ENCODE measurements around the gene GPR55.

Gene GPR55

GRCh38 chr2:230899786-230900185 lies 25.3 kb downstream of the GPR55 start:
- DNase-seq, result no peak

- DNase-seq, result peak; percentile 46
Measured at GRCh38 chr2:230899287-230899686, 25.8 kb downstream of the GPR55 start.

- no peak for DNase-seq
Measured at GRCh38 chr2:230898713-230899091, 26.3 kb downstream of the GPR55 start.

- DNase-seq, result no peak
Measured at GRCh38 chr2:230898016-230898712, 26.9 kb downstream of the GPR55 start.

- no peak for DNase-seq
Measured at GRCh38 chr2:230896346-230897115, 28.5 kb downstream of the GPR55 start.

GRCh38 chr2:230895536-230896345 lies 29.3 kb downstream of the GPR55 start:
- DNase-seq, result no peak

GRCh38 chr2:230893841-230894781 lies 30.9 kb downstream of the GPR55 start:
- DNase-seq, result no peak

- DNase-seq, result no peak
Measured at GRCh38 chr2:230893338-230893737, 31.7 kb downstream of the GPR55 start.

GRCh38 chr2:230891509-230891908 lies 33.5 kb downstream of the GPR55 start:
- DNase-seq, result no peak

- no peak for DNase-seq
Measured at GRCh38 chr2:230891064-230891463, 34.0 kb downstream of the GPR55 start.

GRCh38 chr2:230890646-230891045 lies 34.4 kb downstream of the GPR55 start:
- DNase-seq, result no peak

GRCh38 chr2:230889911-230890601 lies 35.0 kb downstream of the GPR55 start:
- no peak for DNase-seq

- no peak for DNase-seq
Measured at GRCh38 chr2:230888824-230889400, 36.1 kb downstream of the GPR55 start.

- DNase-seq, result no peak
Measured at GRCh38 chr2:230887342-230887741, 37.7 kb downstream of the GPR55 start.

GRCh38 chr2:230886671-230887071 lies 38.4 kb downstream of the GPR55 start:
- no peak for DNase-seq

- no peak for DNase-seq
Measured at GRCh38 chr2:230886206-230886605, 38.8 kb downstream of the GPR55 start.

- DNase-seq, result peak; percentile 95
Measured at GRCh38 chr2:230885463-230886130, 39.4 kb downstream of the GPR55 start.

GRCh38 chr2:230881840-230882239 lies 43.2 kb downstream of the GPR55 start:
- no peak for DNase-seq

GRCh38 chr2:230879891-230880290 lies 45.2 kb downstream of the GPR55 start:
- peak; percentile 14 for DNase-seq

GRCh38 chr2:230879271-230879882 lies 45.7 kb downstream of the GPR55 start:
- DNase-seq, result no peak
